Uterus (tissue), 4 donors: Measurements from ENCODE around the gene ACADVL. TPM values are rescaled to one million over a fixed set of nuclear protein-coding genes. Genes with fewer than 3 reads are reported as not detected.
A peak's percentile ranks its signal among the peaks of the same experiment; 100 is the strongest.

ENCODE experiments used
- DNase-seq, 2 donors: peaks; one replicate each; pipeline ENCODE4 v3.0.0-alpha.2; 2019 to 2020
- H3K27ac ChIP-seq, 2 donors: fragments of 200-600 bp; sonication (generic); 1 replicate in 1 of 2; 2 replicates in 1 of 2; pipeline ENCODE4 v1.5.1; 2016 to 2018
- H3K27me3 ChIP-seq, 2 donors: fragments of 200-600 bp; sonication (generic); one replicate each; pipeline ENCODE4 v1.5.1; 2018 to 2019; ENCODE audit warnings: control low read depth in 1 of 2
- H3K36me3 ChIP-seq, 2 donors: fragments of 200-600 bp; sonication (generic); one replicate each; pipeline ENCODE4 v1.5.1; 2019; ENCODE audit warnings: control low read depth in 1 of 2
- H3K4me1 ChIP-seq, 2 donors: fragments of 200-600 bp; sonication (generic); one replicate each; pipeline ENCODE4 v1.5.1; 2018 to 2019; ENCODE audit warnings: control low read depth in 1 of 2
- H3K4me3 ChIP-seq, 2 donors: fragments of 200-600 bp; sonication (generic); 1 replicate in 1 of 2; 2 replicates in 1 of 2; pipeline ENCODE4 v1.5.1; 2018 to 2019; ENCODE audit warnings: mild to moderate bottlenecking in 1 of 2
- H3K9me3 ChIP-seq, 2 donors: fragments of 200-600 bp; sonication (generic); one replicate each; pipeline ENCODE4 v1.5.1; 2019; ENCODE audit warnings: control low read depth in 1 of 2
- POLR2A ChIP-seq, 2 donors: fragments of 450-650 bp; IDR thresholded peaks; one replicate each; pipeline ENCODE4 v1.6.1; 2016; ENCODE audit warnings: antibody characterized with exemption in 2 of 2, mild to moderate bottlenecking in 1 of 2, moderate library complexity in 1 of 2
- intact Hi-C: fragments of 100-400 bp; cut with DNase I; formaldehyde crosslinking; loops from one replicate; pipeline ENCODE4 v1.15.1; 2023; ENCODE audit warnings: low total_unique reads
- total RNA-seq, 4 donors: library from RNA; depleted of rRNA in 3 of 4; stranded (reverse); fragments of >200 nt in 3 of 4; gene quantifications; one replicate each; pipeline versions ENCODE4 v1.1.0 to v1.2.4, GENCODE V29; 2014 to 2023
- TF ChIP-seq, protein P1 (sequence below), 4 experiments: fragments of 200-600 bp in 2 of 4; fragments of 450-650 bp in 2 of 4; sonication (generic) in 2 of 4; IDR thresholded peaks; one replicate each; pipeline ENCODE4 v1.5.1; 2016 to 2019; ENCODE audit warnings: antibody characterized with exemption in 4 of 4, mild to moderate bottlenecking in 2 of 4, moderate library complexity in 1 of 4
- donor health status: DM: yes; HTN: yes; CAD: no.

Gene ACADVL
- total RNA-seq, 4 donors from 2014 or later = 167 to 800 (median 399) TPM

DNA sequence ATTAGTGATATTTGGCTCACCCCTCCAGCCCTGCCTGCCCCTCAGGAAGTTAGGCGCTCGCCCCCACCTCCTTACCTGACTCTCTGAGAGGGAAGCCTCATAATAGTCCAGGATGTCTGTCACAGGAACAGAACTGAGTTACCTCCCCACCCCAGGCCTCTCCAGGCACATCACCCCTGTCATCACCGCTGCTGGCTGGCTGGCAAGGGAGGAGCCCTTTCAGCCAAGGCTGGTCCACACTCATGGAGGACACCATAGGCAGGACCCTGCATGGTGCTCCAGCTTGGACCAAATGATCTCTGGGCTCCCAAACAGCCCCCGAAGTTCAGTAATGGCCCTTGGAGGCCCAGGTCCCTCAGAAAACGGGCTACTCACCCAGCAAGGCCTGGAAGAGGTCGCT, 1.6 kb upstream of the ACADVL start:
- no peak for DNase-seq
- intact Hi-C loops = no loop called here
- H3K9me3 ChIP-seq = no peaks in the 10 kb centered on the region
- peak overlapping the region in 1 of 2 donors; percentile 59 for H3K4me3 ChIP-seq
- H3K4me1 ChIP-seq = peaks cover 0 to 24% of the 10 kb centered on the region in 2 donors
- TF ChIP-seq, protein P1, sequence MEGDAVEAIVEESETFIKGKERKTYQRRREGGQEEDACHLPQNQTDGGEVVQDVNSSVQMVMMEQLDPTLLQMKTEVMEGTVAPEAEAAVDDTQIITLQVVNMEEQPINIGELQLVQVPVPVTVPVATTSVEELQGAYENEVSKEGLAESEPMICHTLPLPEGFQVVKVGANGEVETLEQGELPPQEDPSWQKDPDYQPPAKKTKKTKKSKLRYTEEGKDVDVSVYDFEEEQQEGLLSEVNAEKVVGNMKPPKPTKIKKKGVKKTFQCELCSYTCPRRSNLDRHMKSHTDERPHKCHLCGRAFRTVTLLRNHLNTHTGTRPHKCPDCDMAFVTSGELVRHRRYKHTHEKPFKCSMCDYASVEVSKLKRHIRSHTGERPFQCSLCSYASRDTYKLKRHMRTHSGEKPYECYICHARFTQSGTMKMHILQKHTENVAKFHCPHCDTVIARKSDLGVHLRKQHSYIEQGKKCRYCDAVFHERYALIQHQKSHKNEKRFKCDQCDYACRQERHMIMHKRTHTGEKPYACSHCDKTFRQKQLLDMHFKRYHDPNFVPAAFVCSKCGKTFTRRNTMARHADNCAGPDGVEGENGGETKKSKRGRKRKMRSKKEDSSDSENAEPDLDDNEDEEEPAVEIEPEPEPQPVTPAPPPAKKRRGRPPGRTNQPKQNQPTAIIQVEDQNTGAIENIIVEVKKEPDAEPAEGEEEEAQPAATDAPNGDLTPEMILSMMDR (IDR thresholded peaks at IDR 0.05) = no peak
- no peaks in the 10 kb centered on the region for H3K27me3 ChIP-seq
- H3K36me3 ChIP-seq = no peaks in the 10 kb centered on the region
- peak overlapping the region; percentile 92 to 97 for H3K27ac ChIP-seq

DNA sequence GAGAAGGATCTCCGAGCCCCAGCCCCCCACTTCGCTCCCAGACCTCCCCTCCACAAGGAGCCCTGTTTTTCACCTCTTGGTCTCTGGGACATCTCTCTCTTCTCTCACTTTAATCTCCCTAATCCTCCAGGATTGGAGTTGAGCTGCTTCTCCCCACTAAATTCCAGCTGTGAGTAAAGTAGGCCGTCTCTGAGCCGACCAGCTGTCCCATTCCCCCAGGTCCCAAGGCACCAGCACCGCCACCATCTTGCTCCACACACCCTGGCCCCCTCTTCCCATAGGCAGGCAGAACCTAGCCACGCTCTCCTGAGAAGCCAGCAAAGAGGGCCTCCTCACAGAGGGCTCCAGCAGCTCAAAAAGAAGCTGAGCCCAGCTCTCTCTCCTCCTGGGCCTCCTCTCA, 980 bp upstream of the ACADVL start:
- Histone ChIP-seq H3K4me1 (peaks cover 0 to 20% of the 10 kb centered on the region in 2 donors), H3K27ac (peak overlapping the region; percentile 92 to 97), H3K27me3 (no peaks in the 10 kb centered on the region), H3K36me3 (no peaks in the 10 kb centered on the region), H3K9me3 (no peaks in the 10 kb centered on the region), H3K4me3 (no peak overlapping the region)
- DNase-seq = no peak
- TF ChIP-seq POLR2A (IDR thresholded peaks at IDR 0.05) = no peak
- TF ChIP-seq, protein P1 (IDR thresholded peaks at IDR 0.05) = no peak
- intact Hi-C loops = no loop called here

DNA sequence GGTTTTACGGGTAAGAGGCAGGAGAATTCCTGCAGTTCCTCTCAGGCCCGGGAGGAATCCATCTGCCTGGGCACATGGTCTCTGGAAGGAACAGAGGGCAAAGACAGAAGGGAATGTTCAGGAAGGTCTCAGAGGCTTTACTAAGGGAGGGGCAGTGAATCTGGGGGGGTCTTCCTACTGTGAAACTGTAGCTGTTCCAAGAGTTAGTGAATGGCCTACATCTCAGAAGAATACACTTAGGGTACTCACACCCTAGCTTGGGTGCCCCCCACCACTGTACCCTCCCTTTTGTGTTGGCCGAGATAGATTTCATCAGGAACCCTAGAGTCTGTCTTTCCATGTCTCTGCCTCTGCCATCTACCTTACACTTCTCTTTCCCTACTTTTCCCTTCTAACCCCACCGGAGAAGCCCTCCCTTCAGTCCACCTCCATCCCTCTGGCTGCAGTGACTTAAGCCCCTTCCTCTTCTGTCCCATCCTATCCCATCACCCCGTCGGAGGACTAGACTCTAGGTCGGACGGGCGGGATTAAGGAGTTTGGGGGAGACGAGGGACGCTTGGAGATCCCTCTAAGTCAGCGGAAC, 418 bp upstream of the ACADVL start:
- H3K9me3 ChIP-seq = no peaks in the 10 kb centered on the region
- no peaks in the 10 kb centered on the region for H3K36me3 ChIP-seq
- intact Hi-C loops = no loop called here
- H3K27me3 ChIP-seq = no peaks in the 10 kb centered on the region
- TF ChIP-seq POLR2A (IDR thresholded peaks at IDR 0.05) = no peak
- TF ChIP-seq, protein P1 (IDR thresholded peaks at IDR 0.05) = no peak
- peak overlapping the region; percentile 92 to 97 for H3K27ac ChIP-seq
- peak overlapping the region; percentile 67 to 91 for H3K4me3 ChIP-seq
- DNase-seq = no peak
- peaks cover 0 to 18% of the 10 kb centered on the region in 2 donors for H3K4me1 ChIP-seq

DNA sequence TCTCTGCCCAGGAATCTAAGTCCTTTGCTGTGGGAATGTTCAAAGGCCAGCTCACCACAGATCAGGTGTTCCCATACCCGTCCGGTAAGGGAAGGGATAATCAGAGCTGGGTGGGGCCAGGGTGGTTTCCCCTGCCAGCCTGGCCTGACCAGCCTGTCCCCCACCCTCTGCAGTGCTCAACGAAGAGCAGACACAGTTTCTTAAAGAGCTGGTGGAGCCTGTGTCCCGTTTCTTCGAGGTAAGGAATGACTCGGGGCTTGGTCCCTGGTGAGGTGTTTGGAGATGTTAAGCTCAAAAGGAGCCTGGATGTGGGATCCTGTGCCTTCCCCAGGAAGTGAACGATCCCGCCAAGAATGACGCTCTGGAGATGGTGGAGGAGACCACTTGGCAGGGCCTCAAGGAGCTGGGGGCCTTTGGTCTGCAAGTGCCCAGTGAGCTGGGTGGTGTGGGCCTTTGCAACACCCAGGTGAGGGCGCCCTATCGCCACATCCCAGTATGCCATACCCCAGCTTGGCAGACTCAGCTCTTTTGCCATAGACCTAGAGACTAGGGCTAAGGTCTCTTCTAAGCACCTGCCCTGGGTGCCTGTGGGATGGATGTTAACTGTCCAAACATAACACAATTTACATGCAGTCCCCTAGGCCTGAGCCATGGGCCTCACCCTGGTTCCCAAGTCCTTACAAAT, 997 bp downstream of the ACADVL start:
- Histone ChIP-seq H3K27ac (peak overlapping the region; percentile 92 to 97), H3K27me3 (no peaks in the 10 kb centered on the region), H3K4me3 (peak overlapping the region; percentile 67 to 91), H3K36me3 (no peaks in the 10 kb centered on the region), H3K9me3 (no peaks in the 10 kb centered on the region), H3K4me1 (peaks cover 0 to 11% of the 10 kb centered on the region in 2 donors)
- no peak for TF ChIP-seq POLR2A (IDR thresholded peaks at IDR 0.05)
- TF ChIP-seq, protein P1 (IDR thresholded peaks at IDR 0.05) = peak in 3 of 4 experiments; percentile 24 to 34 (median 24)
- peak in 1 of 2 donors; percentile 52 for DNase-seq
- intact Hi-C loops = no loop called here
